ENCODE data around the gene CAMK2G.

GRCh38 chr10:73854310-73854709, 20.0 kb downstream of the CAMK2G start:
- TF ChIP-seq CTCF (IDR thresholded peaks at IDR 0.05): no peak
- TF ChIP-seq EZH2 (IDR thresholded peaks at IDR 0.05): no peak

Measured in neural progenitor cell (in vitro differentiated cells).